DOHH2 (cell line): ENCODE measurements around the gene COX18.

Experiments
- H3F3A ChIP-seq: fragments of 200-600 bp; sonication (generic), shearing (Covaris generic); 2 replicates; pipeline ENCODE4 v1.6.0; 2016; ENCODE audit warnings: antibody characterized with exemption, mild to moderate bottlenecking; ENCODE audit not compliant: control insufficient read depth, insufficient read depth
- H3K27ac ChIP-seq: fragments of 200-600 bp; sonication (generic); 2 replicates; pipeline ENCODE4 v1.5.1; 2014; ENCODE audit warnings: low read depth, mild to moderate bottlenecking, low read length, moderate library complexity
- H3K27me3 ChIP-seq: fragments of 200-600 bp; sonication (generic); 2 replicates; pipeline ENCODE4 v1.6.1; 2014; ENCODE audit warnings: mild to moderate bottlenecking, low read length, mixed read lengths; ENCODE audit not compliant: control insufficient read depth
- H3K36me3 ChIP-seq: fragments of 200-600 bp; sonication (generic); 2 replicates; pipeline ENCODE4 v1.6.1; 2014; ENCODE audit warnings: mild to moderate bottlenecking, low read length, moderate library complexity, mixed read lengths; ENCODE audit not compliant: control insufficient read depth
- H3K4me1 ChIP-seq: fragments of 200-600 bp; sonication (generic); 2 replicates; pipeline ENCODE4 v1.6.1; 2014; ENCODE audit warnings: mild to moderate bottlenecking, low read length, mixed read lengths; ENCODE audit not compliant: control insufficient read depth
- H3K4me2 ChIP-seq: fragments of 200-600 bp; sonication (generic); 2 replicates; pipeline ENCODE4 v1.6.0; 2014; ENCODE audit warnings: mild to moderate bottlenecking, low read length, moderate library complexity
- H3K4me3 ChIP-seq: fragments of 200-600 bp; sonication (generic); 2 replicates; pipeline ENCODE4 v1.5.1; 2014; ENCODE audit warnings: mild to moderate bottlenecking, low read length, mixed read lengths
- H3K79me2 ChIP-seq: fragments of 200-600 bp; sonication (generic); 2 replicates; pipeline ENCODE4 v1.6.1; 2014; ENCODE audit warnings: mild to moderate bottlenecking, low read length, mixed read lengths; ENCODE audit not compliant: control insufficient read depth
- H3K9me2 ChIP-seq: fragments of 200-600 bp; sonication (generic); replicated peaks from 2 replicates; pipeline ENCODE4 v1.6.1; 2014; ENCODE audit warnings: mild to moderate bottlenecking, low read length, mixed read lengths; ENCODE audit not compliant: control insufficient read depth
- H3K9me3 ChIP-seq: fragments of 200-600 bp; sonication (generic); 2 replicates; pipeline ENCODE4 v1.6.1; 2014; ENCODE audit warnings: antibody characterized with exemption, low read length, mixed read lengths; ENCODE audit not compliant: control insufficient read depth, insufficient read depth
- H4K20me1 ChIP-seq: fragments of 200-600 bp; sonication (generic); 2 replicates; pipeline ENCODE4 v1.6.0; 2014; ENCODE audit warnings: low read depth, mild to moderate bottlenecking, antibody characterized with exemption, low read length, moderate library complexity; ENCODE audit not compliant: control insufficient read depth, insufficient read depth
- EZH2phosphoT487 ChIP-seq: fragments of 200-600 bp; sonication (generic); IDR thresholded peaks from 2 replicates; pipeline ENCODE4 v1.6.1; 2017; ENCODE audit warnings: borderline replicate concordance, mild to moderate bottlenecking, antibody characterized with exemption, low read length, moderate library complexity, mixed read lengths
- TF ChIP-seq, protein P1 (sequence below): fragments of 200-600 bp; sonication (generic); IDR thresholded peaks from one replicate; pipeline ENCODE4 v1.5.1; 2014; ENCODE audit warnings: antibody characterized with exemption, mild to moderate bottlenecking, low read depth, low read length; ENCODE audit not compliant: poor library complexity, severe bottlenecking

Gene COX18

DNA sequence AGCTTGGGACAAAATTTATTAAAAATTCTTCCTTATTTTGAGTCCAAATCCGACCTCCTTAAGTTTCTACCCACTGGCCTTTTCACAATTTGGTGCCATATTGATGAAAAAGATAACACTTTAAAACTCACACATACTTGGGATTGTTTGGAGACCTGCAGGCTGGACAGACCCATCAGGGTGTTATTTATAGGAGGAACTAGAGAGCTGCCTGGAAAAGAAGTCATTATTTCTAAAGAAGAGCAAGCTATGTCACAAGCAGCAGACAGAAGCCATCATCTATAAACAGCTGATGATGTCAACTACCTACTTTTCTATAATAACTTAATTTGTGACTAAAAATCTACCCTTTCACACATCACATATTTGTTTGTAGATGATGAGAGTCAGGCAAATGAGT lies 56.2 kb downstream of the COX18 start:
- TF ChIP-seq, protein P1, sequence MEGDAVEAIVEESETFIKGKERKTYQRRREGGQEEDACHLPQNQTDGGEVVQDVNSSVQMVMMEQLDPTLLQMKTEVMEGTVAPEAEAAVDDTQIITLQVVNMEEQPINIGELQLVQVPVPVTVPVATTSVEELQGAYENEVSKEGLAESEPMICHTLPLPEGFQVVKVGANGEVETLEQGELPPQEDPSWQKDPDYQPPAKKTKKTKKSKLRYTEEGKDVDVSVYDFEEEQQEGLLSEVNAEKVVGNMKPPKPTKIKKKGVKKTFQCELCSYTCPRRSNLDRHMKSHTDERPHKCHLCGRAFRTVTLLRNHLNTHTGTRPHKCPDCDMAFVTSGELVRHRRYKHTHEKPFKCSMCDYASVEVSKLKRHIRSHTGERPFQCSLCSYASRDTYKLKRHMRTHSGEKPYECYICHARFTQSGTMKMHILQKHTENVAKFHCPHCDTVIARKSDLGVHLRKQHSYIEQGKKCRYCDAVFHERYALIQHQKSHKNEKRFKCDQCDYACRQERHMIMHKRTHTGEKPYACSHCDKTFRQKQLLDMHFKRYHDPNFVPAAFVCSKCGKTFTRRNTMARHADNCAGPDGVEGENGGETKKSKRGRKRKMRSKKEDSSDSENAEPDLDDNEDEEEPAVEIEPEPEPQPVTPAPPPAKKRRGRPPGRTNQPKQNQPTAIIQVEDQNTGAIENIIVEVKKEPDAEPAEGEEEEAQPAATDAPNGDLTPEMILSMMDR: no peak
- no peak for TF ChIP-seq EZH2phosphoT487
- H3F3A ChIP-seq: no peaks in the 10 kb centered on the region

DNA sequence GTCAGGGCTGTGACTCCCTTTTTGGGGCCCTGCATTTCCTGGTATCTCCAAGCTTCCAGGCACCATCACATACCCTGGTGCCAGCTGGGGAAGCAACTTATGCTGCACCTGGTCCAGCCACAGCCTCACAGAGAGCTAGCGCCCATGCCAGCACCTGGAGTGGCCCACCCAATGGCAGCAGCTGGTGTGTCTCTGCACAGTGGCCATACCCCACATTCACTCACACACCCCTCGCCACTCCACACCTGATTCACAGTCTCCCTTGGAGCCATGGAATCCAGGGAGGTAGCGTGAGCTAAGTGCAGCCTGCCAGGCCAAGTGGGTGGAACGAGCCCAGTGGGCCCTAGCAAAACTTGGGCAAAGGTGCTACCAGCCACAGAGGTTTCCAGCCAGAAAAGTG lies 56.8 kb downstream of the COX18 start:
- Histone ChIP-seq H3K79me2 (no peaks in the 10 kb centered on the region), H4K20me1 (no peaks in the 10 kb centered on the region), H3K4me3 (no peak overlapping the region), H3K36me3 (no peaks in the 10 kb centered on the region), H3K27me3 (no peaks in the 10 kb centered on the region), H3K4me1 (no peaks in the 10 kb centered on the region), H3F3A (no peaks in the 10 kb centered on the region), H3K4me2 (no peak overlapping the region), H3K9me3 (peaks cover 18% of the 10 kb centered on the region; the same call in 1 of the 2 replicates), H3K9me2 (no peaks in the 10 kb centered on the region), H3K27ac (no peak overlapping the region)
- TF ChIP-seq, protein P1: no peak
- TF ChIP-seq EZH2phosphoT487: no peak

More for the DNA sequence above, 56.2 kb downstream of the COX18 start:
- Histone ChIP-seq H3K4me1 (no peaks in the 10 kb centered on the region), H3K9me2 (no peaks in the 10 kb centered on the region), H3K27ac (no peak overlapping the region), H3K4me2 (no peak overlapping the region), H3K9me3 (peaks cover 18% of the 10 kb centered on the region; the same call in 1 of the 2 replicates), H3K27me3 (no peaks in the 10 kb centered on the region), H3K4me3 (no peak overlapping the region), H4K20me1 (no peaks in the 10 kb centered on the region), H3K79me2 (no peaks in the 10 kb centered on the region), H3K36me3 (no peaks in the 10 kb centered on the region)

DNA sequence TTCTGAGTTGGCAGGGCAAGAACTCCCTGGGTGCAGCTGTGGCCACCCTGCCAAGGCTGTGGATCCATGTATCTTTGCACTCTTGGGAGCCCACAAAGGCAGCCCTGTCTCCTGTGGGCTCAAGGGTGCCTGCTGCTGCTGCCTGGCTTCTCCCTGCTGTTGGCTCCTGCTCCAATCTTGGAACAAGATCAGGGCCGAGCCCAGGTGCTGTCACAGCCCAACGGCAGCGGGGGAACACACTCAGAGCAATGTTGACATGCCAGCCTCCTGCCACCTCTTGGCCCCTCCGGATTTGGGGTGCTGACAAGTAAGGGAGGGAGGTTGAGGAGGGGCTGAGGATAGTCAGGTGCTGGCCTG lies 57.9 kb downstream of the COX18 start:
- Histone ChIP-seq H3K4me1 (peaks cover 1% of the 10 kb centered on the region), H3K79me2 (no peaks in the 10 kb centered on the region), H3K9me2 (no peaks in the 10 kb centered on the region), H3K4me2 (no peak overlapping the region), H3K9me3 (peaks cover 18% of the 10 kb centered on the region; the same call in 1 of the 2 replicates), H3K36me3 (no peaks in the 10 kb centered on the region), H3F3A (no peaks in the 10 kb centered on the region), H3K27ac (no peak overlapping the region), H4K20me1 (no peaks in the 10 kb centered on the region), H3K27me3 (no peaks in the 10 kb centered on the region), H3K4me3 (no peak overlapping the region)
- TF ChIP-seq, protein P1: no peak
- TF ChIP-seq EZH2phosphoT487: no peak
